ENCODE measurements around the gene NUP58. TPM values are rescaled to one million over a fixed set of nuclear protein-coding genes. Genes with fewer than 3 reads are reported as not detected.
"Not testable (repeated sequence)": the region's sequence is repeated elsewhere in the genome, so short reads cannot be mapped to it uniquely, and the experiment has no call there.

NUP58 gene
- total RNA-seq, 2 experiments from 2014 or later, result 85.6 to 91.0 TPM

- Mint-ChIP-seq H3K27me3 (ENCODE audit: low read depth) (no peaks in the 10 kb centered on the region), H3K9me3 (ENCODE audit: insufficient read depth) (no peaks in the 10 kb centered on the region), H3K27ac (peak overlapping the region; percentile 22), H3K36me3 (ENCODE audit: low read depth) (peaks cover 65% of the 10 kb centered on the region), H3K4me3 (no peak overlapping the region), H3K4me1 (ENCODE audit: low read depth) (peaks cover 41% of the 10 kb centered on the region)
- CTCF ChIA-PET, result interaction anchor here (1.7 kb wide), 1 partner anchor 20 kb away, joined by 5 read pairs; the partner anchor contains the start of gene MTMR6
- no peak for DNase-seq
- no peak for ATAC-seq
- POLR2A ChIA-PET, result no interaction called here
Observed at GRCh38 chr13:25306671-25307464, 5.4 kb downstream of the NUP58 start.

GRCh38 chr13:25310891-25311290 is 9.5 kb downstream of the NUP58 start:
- Mint-ChIP-seq H3K4me3 (no peak overlapping the region), H3K27me3 (ENCODE audit: low read depth) (no peaks in the 10 kb centered on the region), H3K9me3 (ENCODE audit: insufficient read depth) (no peaks in the 10 kb centered on the region), H3K36me3 (ENCODE audit: low read depth) (peaks cover 52% of the 10 kb centered on the region), H3K4me1 (ENCODE audit: low read depth) (peaks cover 12% of the 10 kb centered on the region), H3K27ac (no peak overlapping the region)
- ChIA-PET POLR2A (interaction anchor here (0.6 to 1.5 kb wide), 2 partner anchors 9 to 30 kb away, joined by 3 to 5 read pairs; no protein-coding TSS in a partner anchor), CTCF (no interaction called here)
- ATAC-seq (no peak), DNase-seq (no peak)

GRCh38 chr13:25318946-25319345 is 17.5 kb downstream of the NUP58 start:
- H3K4me3 Mint-ChIP-seq; H3K27me3 Mint-ChIP-seq (ENCODE audit: low read depth); ATAC-seq; DNase-seq; H3K4me1 Mint-ChIP-seq (ENCODE audit: low read depth); H3K9me3 Mint-ChIP-seq (ENCODE audit: insufficient read depth); CTCF ChIA-PET; H3K27ac Mint-ChIP-seq; POLR2A ChIA-PET: not testable (repeated sequence)
- H3K36me3 Mint-ChIP-seq (ENCODE audit: low read depth), result peaks cover 37% of the 10 kb centered on the region

GRCh38 chr13:25319771-25320170 is 18.3 kb downstream of the NUP58 start:
- no peak for ATAC-seq
- no peaks in the 10 kb centered on the region for H3K27me3 Mint-ChIP-seq (ENCODE audit: low read depth)
- ChIA-PET CTCF (no interaction called here), POLR2A (no interaction called here)
- H3K4me3 Mint-ChIP-seq, result no peak overlapping the region
- H3K36me3 Mint-ChIP-seq (ENCODE audit: low read depth), result peaks cover 38% of the 10 kb centered on the region
- H3K4me1 Mint-ChIP-seq (ENCODE audit: low read depth), result no peaks in the 10 kb centered on the region
- DNase-seq, result no peak
- H3K27ac Mint-ChIP-seq, result no peak overlapping the region
- H3K9me3 Mint-ChIP-seq (ENCODE audit: insufficient read depth), result no peaks in the 10 kb centered on the region

- CTCF ChIA-PET, result no interaction called here
- POLR2A ChIA-PET, result interaction anchor here (1.0 to 1.1 kb wide), 2 partner anchors 20 to 38 kb away, joined by 4 read pairs; no protein-coding TSS in a partner anchor
- Mint-ChIP-seq H3K9me3 (ENCODE audit: insufficient read depth) (no peaks in the 10 kb centered on the region), H3K4me1 (ENCODE audit: low read depth) (no peaks in the 10 kb centered on the region), H3K36me3 (ENCODE audit: low read depth) (peaks cover 42% of the 10 kb centered on the region), H3K4me3 (no peak overlapping the region), H3K27me3 (ENCODE audit: low read depth) (no peaks in the 10 kb centered on the region), H3K27ac (peak overlapping the region; percentile 4)
- DNase-seq (no peak), ATAC-seq (no peak)
Observed at GRCh38 chr13:25324100-25324499, 22.7 kb downstream of the NUP58 start.

GRCh38 chr13:25329706-25330105 is 28.3 kb downstream of the NUP58 start:
- Mint-ChIP-seq H3K36me3 (ENCODE audit: low read depth) (peaks cover 60% of the 10 kb centered on the region), H3K27me3 (ENCODE audit: low read depth) (no peaks in the 10 kb centered on the region), H3K4me1 (ENCODE audit: low read depth) (no peaks in the 10 kb centered on the region), H3K4me3 (no peak overlapping the region), H3K9me3 (ENCODE audit: insufficient read depth) (no peaks in the 10 kb centered on the region), H3K27ac (no peak overlapping the region)
- ChIA-PET CTCF (no interaction called here), POLR2A (no interaction called here)
- no peak for ATAC-seq
- DNase-seq, result no peak

GRCh38 chr13:25330541-25330940 is 29.1 kb downstream of the NUP58 start:
- peaks cover 55% of the 10 kb centered on the region for H3K36me3 Mint-ChIP-seq (ENCODE audit: low read depth)
- H3K27me3 Mint-ChIP-seq (ENCODE audit: low read depth), result no peaks in the 10 kb centered on the region
- ChIA-PET POLR2A (no interaction called here), CTCF (no interaction called here)
- H3K4me3 Mint-ChIP-seq, result no peak overlapping the region
- H3K9me3 Mint-ChIP-seq (ENCODE audit: insufficient read depth), result no peaks in the 10 kb centered on the region
- no peak for ATAC-seq
- no peak for DNase-seq
- H3K27ac Mint-ChIP-seq, result no peak overlapping the region
- H3K4me1 Mint-ChIP-seq (ENCODE audit: low read depth), result no peaks in the 10 kb centered on the region

- Mint-ChIP-seq H3K27me3 (ENCODE audit: low read depth) (no peaks in the 10 kb centered on the region), H3K4me1 (ENCODE audit: low read depth) (no peaks in the 10 kb centered on the region), H3K9me3 (ENCODE audit: insufficient read depth) (no peaks in the 10 kb centered on the region), H3K27ac (no peak overlapping the region), H3K36me3 (ENCODE audit: low read depth) (peaks cover 40% of the 10 kb centered on the region), H3K4me3 (no peak overlapping the region)
- DNase-seq (no peak), ATAC-seq (no peak)
- POLR2A ChIA-PET, result no interaction called here
- CTCF ChIA-PET, result no interaction called here
Observed at GRCh38 chr13:25335856-25336255, 34.4 kb downstream of the NUP58 start.

GRCh38 chr13:25345576-25345975 is 44.2 kb downstream of the NUP58 start:
- Mint-ChIP-seq H3K4me1 (ENCODE audit: low read depth) (no peaks in the 10 kb centered on the region), H3K27ac (no peak overlapping the region), H3K4me3 (no peak overlapping the region), H3K9me3 (ENCODE audit: insufficient read depth) (no peaks in the 10 kb centered on the region), H3K36me3 (ENCODE audit: low read depth) (peaks cover 11% of the 10 kb centered on the region), H3K27me3 (ENCODE audit: low read depth) (no peaks in the 10 kb centered on the region)
- no peak for DNase-seq
- ATAC-seq, result no peak
- CTCF ChIA-PET, result interaction anchor here (1.2 kb wide), 1 partner anchor 29 kb away, joined by 6 read pairs; no protein-coding TSS in a partner anchor
- POLR2A ChIA-PET, result no interaction called here

GRCh38 chr13:25347151-25347550 is 45.7 kb downstream of the NUP58 start:
- Mint-ChIP-seq H3K4me3 (no peak overlapping the region), H3K9me3 (ENCODE audit: insufficient read depth) (no peaks in the 10 kb centered on the region), H3K27ac (no peak overlapping the region), H3K27me3 (ENCODE audit: low read depth) (peaks cover 1% of the 10 kb centered on the region), H3K4me1 (ENCODE audit: low read depth) (no peaks in the 10 kb centered on the region), H3K36me3 (ENCODE audit: low read depth) (peaks cover 7% of the 10 kb centered on the region)
- no peak for ATAC-seq
- ChIA-PET CTCF (no interaction called here), POLR2A (no interaction called here)
- DNase-seq, result no peak

- Mint-ChIP-seq H3K27ac (no peak overlapping the region), H3K9me3 (ENCODE audit: insufficient read depth) (no peaks in the 10 kb centered on the region), H3K4me3 (no peak overlapping the region), H3K27me3 (ENCODE audit: low read depth) (peaks cover 17% of the 10 kb centered on the region), H3K4me1 (ENCODE audit: low read depth) (no peaks in the 10 kb centered on the region), H3K36me3 (ENCODE audit: low read depth) (no peaks in the 10 kb centered on the region)
- DNase-seq (no peak), ATAC-seq (no peak)
- ChIA-PET POLR2A (no interaction called here), CTCF (no interaction called here)
Observed at GRCh38 chr13:25351404-25351803, 50.0 kb downstream of the NUP58 start.

- ATAC-seq, result no peak
- Mint-ChIP-seq H3K9me3 (ENCODE audit: insufficient read depth) (no peaks in the 10 kb centered on the region), H3K4me1 (ENCODE audit: low read depth) (no peaks in the 10 kb centered on the region), H3K36me3 (ENCODE audit: low read depth) (no peaks in the 10 kb centered on the region), H3K27ac (no peak overlapping the region), H3K27me3 (ENCODE audit: low read depth) (peaks cover 17% of the 10 kb centered on the region), H3K4me3 (no peak overlapping the region)
- DNase-seq, result no peak
- POLR2A ChIA-PET, result no interaction called here
- CTCF ChIA-PET, result no interaction called here
Observed at GRCh38 chr13:25352230-25352629, 50.8 kb downstream of the NUP58 start.

GRCh38 chr13:25352806-25353205 is 51.4 kb downstream of the NUP58 start:
- ChIA-PET CTCF (no interaction called here), POLR2A (no interaction called here)
- no peak overlapping the region for H3K27ac Mint-ChIP-seq
- H3K4me1 Mint-ChIP-seq (ENCODE audit: low read depth), result no peaks in the 10 kb centered on the region
- ATAC-seq (no peak), DNase-seq (no peak)
- H3K27me3 Mint-ChIP-seq (ENCODE audit: low read depth), result peaks cover 17% of the 10 kb centered on the region
- H3K36me3 Mint-ChIP-seq (ENCODE audit: low read depth), result no peaks in the 10 kb centered on the region
- no peak overlapping the region for H3K4me3 Mint-ChIP-seq
- H3K9me3 Mint-ChIP-seq (ENCODE audit: insufficient read depth), result no peaks in the 10 kb centered on the region

Data from activated CD8-positive, alpha-beta T cell treated with anti-CD3 and anti-CD28 coated beads, Interleukin-2, amount 10 ng/mL, durations not matched to agents 7 days and 5 days (primary cell).